HG02870 (cell line): ENCODE results near the gene NCAPG2.

Source experiments
- ATAC-seq: cut with Tn5 transposase; IDR thresholded peaks from one replicate; pipeline ENCODE4 v1.9.1; 2021; ENCODE audit warnings: mild to moderate bottlenecking, moderate library complexity; ENCODE audit not compliant: unreplicated experiment

The NCAPG2 gene

DNA sequence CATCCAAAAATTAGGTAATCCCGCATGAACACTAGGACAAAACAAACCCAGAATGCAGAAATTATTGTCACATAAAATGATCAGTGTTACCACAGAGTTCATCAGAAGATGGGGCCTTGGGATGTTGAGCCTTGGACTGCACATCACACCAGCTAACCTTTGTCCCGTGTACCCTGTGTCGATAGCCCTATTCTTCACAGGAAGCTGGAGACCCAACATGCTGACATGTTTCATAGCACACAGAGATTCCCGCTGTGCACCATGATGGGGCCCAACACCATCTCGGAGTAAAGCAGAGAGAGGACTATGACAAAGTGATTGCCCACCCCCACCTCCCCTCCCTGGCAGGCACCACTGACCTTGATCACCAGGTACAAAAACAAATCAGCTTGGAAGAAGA lies 121.5 kb downstream of the NCAPG2 start:
- ATAC-seq: no peak

DNA sequence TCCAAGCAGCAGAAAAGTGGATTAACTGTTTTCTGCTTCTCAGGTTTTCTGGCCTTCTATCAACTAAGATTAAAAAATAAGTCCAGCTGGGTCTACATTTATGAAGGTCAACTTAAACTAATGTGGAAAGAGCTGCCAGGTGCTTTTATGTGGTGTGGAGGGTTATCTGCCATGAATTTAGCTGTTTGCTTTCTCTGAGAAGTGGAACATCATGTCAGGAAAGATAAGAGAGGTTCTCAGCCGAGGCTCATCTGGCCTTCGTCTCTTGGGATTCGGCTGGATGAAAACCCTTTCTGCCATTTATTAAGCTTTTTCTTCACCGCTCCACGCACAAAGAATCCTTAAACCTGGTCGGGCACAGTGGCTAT lies 122.5 kb downstream of the NCAPG2 start:
- no peak for ATAC-seq

DNA sequence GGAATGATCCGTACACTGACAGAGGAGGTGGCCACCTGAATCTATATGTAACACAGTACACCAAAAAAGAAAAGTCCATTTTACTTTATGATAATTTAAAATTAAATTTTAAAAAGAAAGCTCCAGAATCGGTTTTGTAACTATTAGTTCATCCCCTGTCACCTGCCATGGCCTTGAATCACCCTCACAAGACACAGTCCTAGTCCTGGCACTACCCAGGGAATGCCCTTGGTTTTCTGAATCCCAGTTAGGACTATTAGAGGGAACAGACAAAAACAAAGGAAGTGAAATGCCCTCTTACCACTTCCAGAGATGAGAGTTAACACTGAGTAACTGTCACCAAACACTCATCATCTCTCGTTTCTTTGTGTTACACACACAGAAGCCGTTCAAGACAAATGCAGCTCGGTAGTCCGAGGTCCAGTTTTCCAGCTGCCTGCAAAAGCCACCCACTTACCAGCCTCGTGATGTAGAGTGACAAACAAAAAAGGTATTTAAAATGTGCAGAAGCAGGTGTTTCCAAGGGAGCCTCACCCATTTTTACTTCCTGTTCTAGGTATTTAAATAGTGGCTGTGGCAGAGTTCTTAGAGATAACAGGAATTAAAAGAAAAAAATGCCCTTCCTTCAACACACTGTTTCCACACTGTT lies 123.0 kb downstream of the NCAPG2 start:
- no peak for ATAC-seq
